Activated T-cell treated with anti-CD3 and anti-CD28 coated beads, Interleukin-2, amount 50 U/mL, for 72 hours (primary cell): ENCODE results near the gene SPDYE3. TPM values are rescaled to one million over a fixed set of nuclear protein-coding genes. Genes with fewer than 3 reads are reported as not detected.
"Not testable (repeated sequence)": the region's sequence is repeated elsewhere in the genome, so short reads cannot be mapped to it uniquely, and the experiment has no call there.

Experiments used
- ATAC-seq, 2 donors: fragments of 150-1000 bp; cut with Tn5 transposase; replicated peaks in 1 of 2; 2 replicates each; pipeline ENCODE4 v1.10.0; 2021; ENCODE audit warnings: moderate library complexity in 2 of 2, mild to moderate bottlenecking in 1 of 2
- DNase-seq, 2 donors: peaks; one replicate each; pipeline ENCODE4 v3.0.0; 2021 to 2022; ENCODE audit warnings: mixed read lengths in 1 of 2
- H3K27ac Mint-ChIP-seq: one replicate; pipeline ENCODE4 v1.8.0; 2022; ENCODE audit warnings: mild to moderate bottlenecking, moderate library complexity, mixed read lengths
- H3K27me3 Mint-ChIP-seq: one replicate; pipeline ENCODE4 v1.8.0; 2022; ENCODE audit warnings: low read depth, mixed read lengths
- H3K36me3 Mint-ChIP-seq, 2 donors: one replicate each; pipeline ENCODE4 v1.8.0; 2022; ENCODE audit warnings: mixed read lengths in 2 of 2, mild to moderate bottlenecking in 1 of 2; ENCODE audit not compliant: insufficient read depth in 2 of 2
- H3K4me1 Mint-ChIP-seq: one replicate; pipeline ENCODE4 v1.8.0; 2022; ENCODE audit warnings: low read depth, mixed read lengths
- H3K4me3 Mint-ChIP-seq, 2 donors: one replicate each; pipeline ENCODE4 v1.8.0; 2022; ENCODE audit warnings: mild to moderate bottlenecking in 2 of 2, mixed read lengths in 2 of 2, moderate library complexity in 2 of 2
- H3K9me3 Mint-ChIP-seq, 2 donors: one replicate each; pipeline ENCODE4 v1.8.0; 2022; ENCODE audit warnings: mixed read lengths in 2 of 2
- total RNA-seq, 2 donors: library from RNA; stranded (reverse); gene quantifications; one replicate each; pipeline ENCODE4 v1.2.3, GENCODE V29; 2022

SPDYE3 gene
- total RNA-seq, 2 donors from 2014 or later, result not detected

- H3K27ac Mint-ChIP-seq, result peak overlapping the region; percentile 89
- DNase-seq, result no peak
- H3K4me3 Mint-ChIP-seq, result no peak overlapping the region
- H3K27me3 Mint-ChIP-seq, result no peaks in the 10 kb centered on the region
- H3K9me3 Mint-ChIP-seq, result no peaks in the 10 kb centered on the region
- peaks cover 10 to 37% of the 10 kb centered on the region in 2 donors for H3K36me3 Mint-ChIP-seq
- H3K4me1 Mint-ChIP-seq, result peaks cover 42% of the 10 kb centered on the region
- ATAC-seq, result no peak
Observed at GRCh38 chr7:100348805-100349204, 41.3 kb downstream of the SPDYE3 start.

DNA sequence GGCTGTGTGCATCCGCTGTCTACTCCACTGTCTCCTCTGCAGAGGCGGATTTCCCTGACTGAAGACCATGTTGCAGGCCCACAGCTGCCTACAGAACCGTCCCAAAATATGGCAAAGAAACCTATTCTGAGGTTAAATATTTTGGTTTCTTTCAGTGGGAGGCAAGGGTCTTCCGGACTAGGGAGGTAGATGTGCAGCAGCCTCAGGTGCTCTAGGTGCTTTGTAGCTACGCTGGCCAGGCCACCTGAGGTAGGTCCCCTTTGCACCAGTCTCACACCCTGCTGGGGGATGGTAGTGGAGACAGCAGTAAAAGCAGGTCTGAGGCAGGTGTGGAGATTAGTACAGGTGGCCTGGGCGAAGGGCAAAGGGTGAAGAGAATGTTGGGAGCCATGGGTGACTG lies 42.3 kb downstream of the SPDYE3 start:
- H3K9me3 Mint-ChIP-seq, result no peaks in the 10 kb centered on the region
- H3K27ac Mint-ChIP-seq, result no peak overlapping the region
- no peaks in the 10 kb centered on the region for H3K27me3 Mint-ChIP-seq
- no peak overlapping the region for H3K4me3 Mint-ChIP-seq
- peaks cover 10 to 40% of the 10 kb centered on the region in 2 donors for H3K36me3 Mint-ChIP-seq
- DNase-seq (no peak), ATAC-seq (no peak)
- peaks cover 33% of the 10 kb centered on the region for H3K4me1 Mint-ChIP-seq

DNA sequence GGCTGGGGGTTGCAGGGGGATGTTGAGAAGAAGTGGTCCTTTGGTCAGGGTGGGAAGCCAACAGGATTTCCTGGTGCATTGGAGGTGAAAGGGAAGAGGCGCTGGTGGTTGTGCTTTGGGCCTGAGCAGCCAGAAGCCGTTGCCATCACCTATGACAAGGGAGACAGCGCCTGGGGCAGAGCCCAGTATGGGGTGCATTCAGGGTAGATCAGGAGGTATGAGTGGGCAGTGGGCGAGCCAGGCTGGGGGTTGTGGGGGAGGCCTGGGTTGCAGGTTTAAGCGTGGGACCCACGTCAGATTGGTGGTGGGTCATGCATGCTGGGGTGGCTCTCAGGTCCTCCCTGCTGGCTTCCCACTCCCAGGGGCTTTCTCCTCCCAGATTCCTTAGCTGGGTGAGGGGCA lies 44.2 kb downstream of the SPDYE3 start:
- DNase-seq (no peak), ATAC-seq (peak in 1 of 2 donors; percentile 22)
- H3K4me3 Mint-ChIP-seq, result peak overlapping the region in 1 of 2 donors; percentile 30
- peak overlapping the region; percentile 17 for H3K27ac Mint-ChIP-seq
- H3K4me1 Mint-ChIP-seq, result peaks cover 20% of the 10 kb centered on the region
- no peaks in the 10 kb centered on the region for H3K9me3 Mint-ChIP-seq
- peaks cover 6 to 39% of the 10 kb centered on the region in 2 donors for H3K36me3 Mint-ChIP-seq
- no peaks in the 10 kb centered on the region for H3K27me3 Mint-ChIP-seq

DNA sequence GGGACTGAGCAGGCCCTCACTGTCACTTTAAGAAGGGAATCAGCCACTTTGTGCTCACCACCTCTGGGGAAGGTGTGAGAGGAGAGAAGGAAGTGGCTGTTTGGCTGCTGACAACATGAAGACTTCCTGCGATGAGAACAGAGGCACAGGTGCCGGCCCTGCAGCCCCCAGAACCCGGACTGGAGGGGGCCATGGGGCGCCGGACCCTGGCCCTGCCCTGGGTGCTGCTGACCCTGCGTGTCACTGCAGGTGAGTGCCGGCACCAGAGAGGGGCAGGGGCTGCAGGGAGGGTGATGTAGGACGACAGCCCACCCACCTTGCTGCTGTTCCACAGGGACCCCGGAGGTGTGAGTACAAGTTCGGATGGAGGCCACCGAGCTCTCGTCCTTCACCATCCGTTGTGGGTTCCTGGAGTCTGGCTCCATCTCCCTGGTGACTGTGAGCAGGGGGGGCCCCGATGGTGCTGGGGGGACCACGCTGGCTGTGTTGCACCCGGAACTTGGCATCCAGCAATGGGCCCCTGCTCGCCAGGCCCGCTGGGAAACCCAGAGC lies 44.8 kb downstream of the SPDYE3 start:
- not testable (repeated sequence) for DNase-seq, H3K4me3 Mint-ChIP-seq, H3K9me3 Mint-ChIP-seq, H3K27me3 Mint-ChIP-seq, H3K27ac Mint-ChIP-seq
- ATAC-seq, result peak; percentile 56 to 61
- H3K36me3 Mint-ChIP-seq, result peaks cover 6 to 36% of the 10 kb centered on the region in 2 donors
- H3K4me1 Mint-ChIP-seq, result peaks cover 20% of the 10 kb centered on the region

DNA sequence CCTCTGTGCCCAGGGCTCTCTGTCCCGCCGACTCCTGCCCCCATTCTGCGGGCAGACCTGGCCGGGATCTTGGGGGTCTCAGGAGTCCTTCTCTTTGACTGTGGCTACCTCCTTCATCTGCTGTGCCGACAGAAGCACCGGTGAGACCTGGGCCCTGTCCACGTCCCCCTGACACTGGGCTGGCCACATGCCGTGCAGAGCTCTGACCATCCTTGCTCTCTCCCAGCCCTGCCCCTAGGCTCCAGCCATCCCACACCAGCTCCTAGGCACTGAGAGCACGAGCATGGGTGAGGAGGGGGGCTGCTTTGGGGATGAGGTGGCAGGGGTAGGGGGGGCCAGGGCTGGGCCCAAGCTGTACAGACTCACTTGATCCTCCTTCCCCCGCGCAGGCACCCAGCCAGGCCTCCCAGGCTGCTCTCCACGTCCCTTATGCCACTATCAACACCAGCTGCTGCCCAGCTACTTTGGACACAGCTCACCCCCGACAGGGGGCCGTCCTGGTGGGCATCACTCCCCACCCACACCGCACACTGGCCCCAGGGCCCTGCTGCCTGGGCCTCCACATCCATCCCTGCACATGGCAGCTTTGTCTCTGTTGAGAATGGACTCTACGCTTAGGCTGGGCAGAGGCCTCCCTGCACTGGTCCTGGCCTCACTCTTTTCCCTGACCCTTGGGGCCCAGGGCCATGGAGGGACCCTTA lies 45.6 kb downstream of the SPDYE3 start:
- peak overlapping the region in 1 of 2 donors; percentile 74 for H3K4me3 Mint-ChIP-seq
- H3K9me3 Mint-ChIP-seq, result no peaks in the 10 kb centered on the region
- DNase-seq (no peak), ATAC-seq (peak in 1 of 2 donors; percentile 10)
- peak overlapping the region; percentile 89 for H3K27ac Mint-ChIP-seq
- peaks cover 4 to 31% of the 10 kb centered on the region in 2 donors for H3K36me3 Mint-ChIP-seq
- no peaks in the 10 kb centered on the region for H3K27me3 Mint-ChIP-seq
- H3K4me1 Mint-ChIP-seq, result peaks cover 20% of the 10 kb centered on the region

GRCh38 chr7:100353685-100354330 lies 46.3 kb downstream of the SPDYE3 start:
- Mint-ChIP-seq H3K9me3 (no peaks in the 10 kb centered on the region), H3K27ac (peak overlapping the region; percentile 89), H3K27me3 (no peaks in the 10 kb centered on the region), H3K4me1 (peaks cover 20% of the 10 kb centered on the region), H3K4me3 (peak overlapping the region in 1 of 2 donors; percentile 74), H3K36me3 (peaks cover 4 to 29% of the 10 kb centered on the region in 2 donors)
- ATAC-seq, result peak; percentile 45 to 53
- no peak for DNase-seq

- Mint-ChIP-seq H3K4me3 (no peak overlapping the region), H3K27me3 (no peaks in the 10 kb centered on the region), H3K27ac (no peak overlapping the region), H3K4me1 (peaks cover 13% of the 10 kb centered on the region), H3K36me3 (peaks cover 5 to 30% of the 10 kb centered on the region in 2 donors), H3K9me3 (no peaks in the 10 kb centered on the region)
- DNase-seq (no peak), ATAC-seq (no peak)
Observed at GRCh38 chr7:100356416-100357068, 49.0 kb downstream of the SPDYE3 start.

DNA sequence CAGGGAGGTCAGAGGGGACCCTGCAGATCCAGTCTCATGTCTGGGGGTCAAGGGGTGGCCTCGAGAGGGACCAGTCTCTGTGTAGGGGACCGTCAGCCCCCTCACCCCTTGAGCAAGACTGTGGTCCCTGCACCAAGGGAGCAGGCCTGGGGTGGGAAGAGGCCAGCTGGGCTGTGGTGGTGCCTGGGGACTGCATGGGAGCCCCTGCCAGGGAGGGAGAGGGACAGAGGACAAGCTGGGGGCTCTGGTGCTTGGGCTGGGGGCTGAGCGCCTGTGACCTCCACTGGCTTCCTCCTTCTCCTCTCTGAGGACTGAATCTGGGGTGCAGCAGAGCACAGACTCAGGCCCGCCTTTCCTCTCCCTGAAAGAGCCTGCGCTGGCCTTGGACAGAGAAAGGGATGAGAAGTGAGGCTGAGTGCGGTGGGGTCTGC lies 49.6 kb downstream of the SPDYE3 start:
- Mint-ChIP-seq H3K4me1 (peaks cover 10% of the 10 kb centered on the region), H3K27ac (no peak overlapping the region)

GRCh38 chr7:100358027-100358856 lies 50.7 kb downstream of the SPDYE3 start, which contains the start of gene PILRB:
Gene PILRB (plus strand): TSS chr7:100358117. CDS start chr7:100358303, 186 bp downstream.
- ATAC-seq (no peak), DNase-seq (no peak)
- no peak within 1 kb of the TSS for H3K27ac Mint-ChIP-seq
- no peak within 1 kb of the TSS for H3K4me3 Mint-ChIP-seq
- peaks cover 4 to 37% of the 10 kb centered on the region in 2 donors for H3K36me3 Mint-ChIP-seq
- no peaks in the 10 kb centered on the region for H3K9me3 Mint-ChIP-seq
- peaks cover 5% of the 10 kb centered on the region for H3K4me1 Mint-ChIP-seq
- H3K27me3 Mint-ChIP-seq, result no peaks in the 10 kb centered on the region

More for the DNA sequence above, 49.6 kb downstream of the SPDYE3 start:
- Mint-ChIP-seq H3K9me3 (no peaks in the 10 kb centered on the region), H3K36me3 (peaks cover 4 to 31% of the 10 kb centered on the region in 2 donors), H3K27me3 (no peaks in the 10 kb centered on the region), H3K4me3 (no peak overlapping the region)
- ATAC-seq, result no peak
- no peak for DNase-seq

DNA sequence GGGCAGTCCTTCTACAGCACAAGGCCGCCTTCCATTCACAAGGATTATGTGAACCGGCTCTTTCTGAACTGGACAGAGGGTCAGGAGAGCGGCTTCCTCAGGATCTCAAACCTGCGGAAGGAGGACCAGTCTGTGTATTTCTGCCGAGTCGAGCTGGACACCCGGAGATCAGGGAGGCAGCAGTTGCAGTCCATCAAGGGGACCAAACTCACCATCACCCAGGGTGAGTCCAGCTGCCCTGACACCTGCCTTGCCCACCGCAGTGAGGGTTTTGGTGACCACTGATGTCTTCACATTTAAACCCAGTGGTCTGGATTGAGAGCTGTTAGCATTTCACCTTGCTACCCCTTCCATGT lies 51.3 kb downstream of the SPDYE3 start:
- Mint-ChIP-seq H3K9me3 (no peaks in the 10 kb centered on the region), H3K27me3 (no peaks in the 10 kb centered on the region), H3K36me3 (peaks cover 7 to 38% of the 10 kb centered on the region in 2 donors), H3K27ac (no peak overlapping the region), H3K4me1 (peaks cover 3% of the 10 kb centered on the region), H3K4me3 (no peak overlapping the region)
- no peak for DNase-seq
- no peak for ATAC-seq

GRCh38 chr7:100360135-100360854 lies 52.8 kb downstream of the SPDYE3 start:
- no peak for DNase-seq
- H3K4me1 Mint-ChIP-seq, result peaks cover 18% of the 10 kb centered on the region
- no peak for ATAC-seq
- no peaks in the 10 kb centered on the region for H3K27me3 Mint-ChIP-seq
- H3K9me3 Mint-ChIP-seq, result no peaks in the 10 kb centered on the region
- peaks cover 7 to 38% of the 10 kb centered on the region in 2 donors for H3K36me3 Mint-ChIP-seq
- peak overlapping the region; percentile 13 for H3K27ac Mint-ChIP-seq
- no peak overlapping the region for H3K4me3 Mint-ChIP-seq

- Mint-ChIP-seq H3K36me3 (peaks cover 7 to 41% of the 10 kb centered on the region in 2 donors), H3K4me1 (peaks cover 39% of the 10 kb centered on the region), H3K4me3 (no peak overlapping the region), H3K27ac (no peak overlapping the region), H3K9me3 (no peaks in the 10 kb centered on the region), H3K27me3 (no peaks in the 10 kb centered on the region)
- no peak for ATAC-seq
- DNase-seq, result no peak
Observed at GRCh38 chr7:100363098-100363497, 55.6 kb downstream of the SPDYE3 start.
